ENCODE results near the gene STXBP5. TPM values are rescaled to one million over a fixed set of nuclear protein-coding genes. Genes with fewer than 3 reads are reported as not detected.

The STXBP5 gene
- total RNA-seq, 1 donor from 2014 or later: 33.8 TPM

GRCh38 chr6:147437615-147438014 is 233.4 kb downstream of the STXBP5 start:
- no peak for DNase-seq (ENCODE audit: low spot score)

- DNase-seq (ENCODE audit: low spot score): no peak
Measured at GRCh38 chr6:147438758-147439528, 234.7 kb downstream of the STXBP5 start.

All from ureter (tissue), 1 donor.